ENCODE measurements around the gene CYP4V2.

Gene CYP4V2

GRCh38 chr4:186204686-186205085 lies 13.3 kb downstream of the CYP4V2 start:
- Histone ChIP-seq H2AK5ac (ENCODE audit: low read length, severe bottlenecking) (no peak overlapping the region), H3K4me2 (ENCODE audit: low read length, poor library complexity, severe bottlenecking) (no peak overlapping the region), H3K36me3 (ENCODE audit: control insufficient read depth in 1 of 2, insufficient read depth in 2 of 2, low read depth in 1 of 2, low read length in 2 of 2) (peaks cover 3 to 31% of the 10 kb centered on the region in 2 experiments), H3K4me3 (ENCODE audit: insufficient read depth in 1 of 2, low read depth in 1 of 2, low read length in 2 of 2) (peak overlapping the region in 1 of 2 experiments; percentile 25), H3K79me1 (replicated peaks; ENCODE audit: low read length, poor library complexity, severe bottlenecking) (no peaks in the 10 kb centered on the region), H2AFZ (ENCODE audit: low read depth, low read length) (no peak overlapping the region), H3K9ac (ENCODE audit: low read length) (peak overlapping the region; percentile 63), H4K8ac (ENCODE audit: low read length) (no peak overlapping the region), H4K91ac (ENCODE audit: low read length) (no peak overlapping the region), H3K4ac (ENCODE audit: low read depth in 1 of 2, low read length in 2 of 2) (no peak overlapping the region), H3K18ac (ENCODE audit: low read depth in 1 of 2, low read length in 2 of 2) (no peak overlapping the region), H2BK12ac (ENCODE audit: low read length in 2 of 2) (no peak overlapping the region), H2BK5ac (ENCODE audit: low read depth, low read length, poor library complexity, severe bottlenecking) (no peak overlapping the region), H3K9me3 (ENCODE audit: control insufficient read depth, low read length) (peaks cover 10% of the 10 kb centered on the region), H3K27me3 (ENCODE audit: control insufficient read depth in 1 of 2, insufficient read depth in 1 of 2, low read length in 2 of 2) (no peaks in the 10 kb centered on the region), H2BK120ac (ENCODE audit: low read depth, low read length) (no peak overlapping the region), H3K23ac (ENCODE audit: low read length in 2 of 2) (no peak overlapping the region), H2BK15ac (ENCODE audit: low read depth, poor library complexity, severe bottlenecking) (no peak overlapping the region), H3K14ac (ENCODE audit: low read length in 2 of 2) (no peak overlapping the region), H3K27ac (ENCODE audit: low read length, poor library complexity, severe bottlenecking) (no peak overlapping the region), H3K4me1 (ENCODE audit: control insufficient read depth, insufficient read depth, low read depth, low read length) (no peaks in the 10 kb centered on the region)
- WGBS, result 95% methylated on average over 13 of the region's 13 CpGs
- no peak for DNase-seq

- no peak overlapping the region for H2AFZ ChIP-seq (ENCODE audit: low read depth, low read length)
- peaks cover 3 to 35% of the 10 kb centered on the region in 2 experiments for H3K36me3 ChIP-seq (ENCODE audit: control insufficient read depth in 1 of 2, insufficient read depth in 2 of 2, low read depth in 1 of 2, low read length in 2 of 2)
- H3K4me2 ChIP-seq (ENCODE audit: low read length, poor library complexity, severe bottlenecking), result no peak overlapping the region
- peaks cover 10% of the 10 kb centered on the region for H3K9me3 ChIP-seq (ENCODE audit: control insufficient read depth, low read length)
- peak overlapping the region; percentile 63 for H3K9ac ChIP-seq (ENCODE audit: low read length)
- H3K27ac ChIP-seq (ENCODE audit: low read length, poor library complexity, severe bottlenecking), result no peak overlapping the region
- no peaks in the 10 kb centered on the region for H3K4me1 ChIP-seq (ENCODE audit: control insufficient read depth, insufficient read depth, low read depth, low read length)
- H4K91ac ChIP-seq (ENCODE audit: low read length), result no peak overlapping the region
- no peak overlapping the region for H3K23ac ChIP-seq (ENCODE audit: low read length in 2 of 2)
- no peak overlapping the region for H2BK5ac ChIP-seq (ENCODE audit: low read depth, low read length, poor library complexity, severe bottlenecking)
- H2BK120ac ChIP-seq (ENCODE audit: low read depth, low read length), result no peak overlapping the region
- no peaks in the 10 kb centered on the region for H3K27me3 ChIP-seq (ENCODE audit: control insufficient read depth in 1 of 2, insufficient read depth in 1 of 2, low read length in 2 of 2)
- H3K18ac ChIP-seq (ENCODE audit: low read depth in 1 of 2, low read length in 2 of 2), result no peak overlapping the region
- H4K8ac ChIP-seq (ENCODE audit: low read length), result no peak overlapping the region
- no peak for DNase-seq
- no peak overlapping the region for H2AK5ac ChIP-seq (ENCODE audit: low read length, severe bottlenecking)
- no peak overlapping the region for H2BK12ac ChIP-seq (ENCODE audit: low read length in 2 of 2)
- H3K14ac ChIP-seq (ENCODE audit: low read length in 2 of 2), result no peak overlapping the region
- H3K4me3 ChIP-seq (ENCODE audit: insufficient read depth in 1 of 2, low read depth in 1 of 2, low read length in 2 of 2), result no peak overlapping the region
- no peaks in the 10 kb centered on the region for H3K79me1 ChIP-seq (replicated peaks; ENCODE audit: low read length, poor library complexity, severe bottlenecking)
- H3K4ac ChIP-seq (ENCODE audit: low read depth in 1 of 2, low read length in 2 of 2), result no peak overlapping the region
- H2BK15ac ChIP-seq (ENCODE audit: low read depth, poor library complexity, severe bottlenecking), result no peak overlapping the region
- 87% methylated on average over 8 of the region's 8 CpGs for WGBS
These were observed 13.8 kb downstream of the CYP4V2 start for GRCh38 chr4:186205156-186205555.

GRCh38 chr4:186216465-186217024 lies 25.2 kb downstream of the CYP4V2 start:
- WGBS, result 83% methylated on average over 8 of the region's 8 CpGs

GRCh38 chr4:186217733-186218293 lies 26.4 kb downstream of the CYP4V2 start:
- 67% methylated on average over 1 of the region's 1 CpG for WGBS
- Histone ChIP-seq H3K18ac (ENCODE audit: low read depth in 1 of 2, low read length in 2 of 2) (no peak overlapping the region), H3K27me3 (ENCODE audit: control insufficient read depth in 1 of 2, insufficient read depth in 1 of 2, low read length in 2 of 2) (peaks cover 0 to 4% of the 10 kb centered on the region in 2 experiments), H3K36me3 (ENCODE audit: control insufficient read depth in 1 of 2, insufficient read depth in 2 of 2, low read depth in 1 of 2, low read length in 2 of 2) (no peaks in the 10 kb centered on the region), H2BK120ac (ENCODE audit: low read depth, low read length) (no peak overlapping the region), H3K23ac (ENCODE audit: low read length in 2 of 2) (no peak overlapping the region), H3K4me1 (ENCODE audit: control insufficient read depth, insufficient read depth, low read depth, low read length) (no peaks in the 10 kb centered on the region), H2BK12ac (ENCODE audit: low read length in 2 of 2) (no peak overlapping the region), H3K4me2 (ENCODE audit: low read length, poor library complexity, severe bottlenecking) (no peak overlapping the region), H2BK5ac (ENCODE audit: low read depth, low read length, poor library complexity, severe bottlenecking) (no peak overlapping the region), H2AK5ac (ENCODE audit: low read length, severe bottlenecking) (no peak overlapping the region), H3K9me3 (ENCODE audit: control insufficient read depth, low read length) (peaks cover 2% of the 10 kb centered on the region), H4K8ac (ENCODE audit: low read length) (no peak overlapping the region), H2AFZ (ENCODE audit: low read depth, low read length) (no peak overlapping the region), H2BK15ac (ENCODE audit: low read depth, poor library complexity, severe bottlenecking) (no peak overlapping the region), H3K14ac (ENCODE audit: low read length in 2 of 2) (no peak overlapping the region), H3K4ac (ENCODE audit: low read depth in 1 of 2, low read length in 2 of 2) (no peak overlapping the region), H3K79me1 (replicated peaks; ENCODE audit: low read length, poor library complexity, severe bottlenecking) (no peaks in the 10 kb centered on the region), H3K4me3 (ENCODE audit: insufficient read depth in 1 of 2, low read depth in 1 of 2, low read length in 2 of 2) (no peak overlapping the region), H3K27ac (ENCODE audit: low read length, poor library complexity, severe bottlenecking) (no peak overlapping the region), H4K91ac (ENCODE audit: low read length) (no peak overlapping the region), H3K9ac (ENCODE audit: low read length) (no peak overlapping the region)
- no peak for DNase-seq

More at GRCh38 chr4:186216465-186217024, 25.2 kb downstream of the CYP4V2 start:
- H3K79me1 ChIP-seq (replicated peaks; ENCODE audit: low read length, poor library complexity, severe bottlenecking), result no peaks in the 10 kb centered on the region
- no peak overlapping the region for H3K4me2 ChIP-seq (ENCODE audit: low read length, poor library complexity, severe bottlenecking)
- no peak overlapping the region for H2BK5ac ChIP-seq (ENCODE audit: low read depth, low read length, poor library complexity, severe bottlenecking)
- H3K4me3 ChIP-seq (ENCODE audit: insufficient read depth in 1 of 2, low read depth in 1 of 2, low read length in 2 of 2), result peak overlapping the region in 1 of 2 experiments; percentile 28
- no peak overlapping the region for H2BK12ac ChIP-seq (ENCODE audit: low read length in 2 of 2)
- no peak overlapping the region for H2BK120ac ChIP-seq (ENCODE audit: low read depth, low read length)
- no peak overlapping the region for H3K23ac ChIP-seq (ENCODE audit: low read length in 2 of 2)
- no peak overlapping the region for H4K8ac ChIP-seq (ENCODE audit: low read length)
- H3K27me3 ChIP-seq (ENCODE audit: control insufficient read depth in 1 of 2, insufficient read depth in 1 of 2, low read length in 2 of 2), result peaks cover 0 to 4% of the 10 kb centered on the region in 2 experiments
- peaks cover 0 to 7% of the 10 kb centered on the region in 2 experiments for H3K36me3 ChIP-seq (ENCODE audit: control insufficient read depth in 1 of 2, insufficient read depth in 2 of 2, low read depth in 1 of 2, low read length in 2 of 2)
- no peak overlapping the region for H3K18ac ChIP-seq (ENCODE audit: low read depth in 1 of 2, low read length in 2 of 2)
- H3K9ac ChIP-seq (ENCODE audit: low read length), result no peak overlapping the region
- H3K27ac ChIP-seq (ENCODE audit: low read length, poor library complexity, severe bottlenecking), result no peak overlapping the region
- no peaks in the 10 kb centered on the region for H3K9me3 ChIP-seq (ENCODE audit: control insufficient read depth, low read length)
- H2AFZ ChIP-seq (ENCODE audit: low read depth, low read length), result no peak overlapping the region
- DNase-seq, result no peak
- no peak overlapping the region for H4K91ac ChIP-seq (ENCODE audit: low read length)
- no peak overlapping the region for H3K14ac ChIP-seq (ENCODE audit: low read length in 2 of 2)
- H3K4me1 ChIP-seq (ENCODE audit: control insufficient read depth, insufficient read depth, low read depth, low read length), result no peaks in the 10 kb centered on the region
- H2AK5ac ChIP-seq (ENCODE audit: low read length, severe bottlenecking), result no peak overlapping the region
- no peak overlapping the region for H3K4ac ChIP-seq (ENCODE audit: low read depth in 1 of 2, low read length in 2 of 2)
- H2BK15ac ChIP-seq (ENCODE audit: low read depth, poor library complexity, severe bottlenecking), result no peak overlapping the region
